NOMO-1 treated with DMSO at 0.1 percent for 48 hours (cell line): ENCODE data around the gene EIPR1.

Experiments used
- DNase-seq: peaks from one replicate; lab custom pipeline; 2025; ENCODE audit not compliant: unreplicated experiment; lab: John Stamatoyannopoulos, UW

EIPR1 gene

GRCh38 chr2:3325458-3326181 lies 52.0 kb downstream of the EIPR1 start:
- no peak for DNase-seq

- no peak for DNase-seq
Measured at GRCh38 chr2:3324404-3325281, 53.0 kb downstream of the EIPR1 start.

GRCh38 chr2:3324036-3324386 lies 53.6 kb downstream of the EIPR1 start:
- DNase-seq: no peak

- no peak for DNase-seq
Measured at GRCh38 chr2:3323360-3324035, 54.1 kb downstream of the EIPR1 start.

- DNase-seq: no peak
Measured at GRCh38 chr2:3322311-3322970, 55.2 kb downstream of the EIPR1 start.

GRCh38 chr2:3321825-3322224 lies 55.8 kb downstream of the EIPR1 start:
- DNase-seq: no peak

- DNase-seq: no peak
Measured at GRCh38 chr2:3320910-3321605, 56.6 kb downstream of the EIPR1 start.

GRCh38 chr2:3319745-3320566 lies 57.7 kb downstream of the EIPR1 start:
- DNase-seq: no peak

- no peak for DNase-seq
Measured at GRCh38 chr2:3319134-3319533, 58.5 kb downstream of the EIPR1 start.

GRCh38 chr2:3317871-3318590 lies 59.6 kb downstream of the EIPR1 start:
- no peak for DNase-seq

GRCh38 chr2:3317277-3317685 lies 60.3 kb downstream of the EIPR1 start:
- DNase-seq: no peak

GRCh38 chr2:3316456-3317276 lies 61.0 kb downstream of the EIPR1 start:
- DNase-seq: no peak

GRCh38 chr2:3314626-3315025 lies 63.0 kb downstream of the EIPR1 start:
- DNase-seq: no peak

GRCh38 chr2:3313781-3314375 lies 63.7 kb downstream of the EIPR1 start:
- no peak for DNase-seq

GRCh38 chr2:3312576-3313345 lies 64.9 kb downstream of the EIPR1 start:
- no peak for DNase-seq

- no peak for DNase-seq
Measured at GRCh38 chr2:3311601-3312000, 66.0 kb downstream of the EIPR1 start.
